Hepatocyte (in vitro differentiated cells): Measurements from ENCODE around the gene PKN3.

Source experiments
- CTCF ChIP-seq: fragments of 200-600 bp; sonication (generic); IDR thresholded peaks from 2 replicates; pipeline ENCODE4 v1.5.1; 2016; ENCODE audit warnings: antibody characterized with exemption, mild to moderate bottlenecking; ENCODE audit not compliant: poor library complexity
- EZH2 ChIP-seq: fragments of 200-600 bp; sonication (generic); IDR thresholded peaks from 2 replicates; pipeline ENCODE4 v1.6.1; 2016; ENCODE audit warnings: antibody characterized with exemption, mild to moderate bottlenecking, borderline replicate concordance
- EZH2phosphoT487 ChIP-seq: fragments of 200-600 bp; sonication (generic); IDR thresholded peaks from one replicate; pipeline ENCODE4 v1.6.1; 2018; ENCODE audit warnings: antibody characterized with exemption, mild to moderate bottlenecking, low read depth, moderate library complexity; ENCODE audit not compliant: unreplicated experiment, severe bottlenecking

- TF ChIP-seq CTCF (no peak), EZH2phosphoT487 (no peak), EZH2 (no peak)
Measured at GRCh38 chr9:128731093-128731492, 28.8 kb downstream of the PKN3 start.
